ENCODE results near the gene COL11A1. TPM values are rescaled to one million over a fixed set of nuclear protein-coding genes. Genes with fewer than 3 reads are reported as not detected.

COL11A1 gene
- total RNA-seq, 1 experiment from 2014 or later, result not detected

DNA sequence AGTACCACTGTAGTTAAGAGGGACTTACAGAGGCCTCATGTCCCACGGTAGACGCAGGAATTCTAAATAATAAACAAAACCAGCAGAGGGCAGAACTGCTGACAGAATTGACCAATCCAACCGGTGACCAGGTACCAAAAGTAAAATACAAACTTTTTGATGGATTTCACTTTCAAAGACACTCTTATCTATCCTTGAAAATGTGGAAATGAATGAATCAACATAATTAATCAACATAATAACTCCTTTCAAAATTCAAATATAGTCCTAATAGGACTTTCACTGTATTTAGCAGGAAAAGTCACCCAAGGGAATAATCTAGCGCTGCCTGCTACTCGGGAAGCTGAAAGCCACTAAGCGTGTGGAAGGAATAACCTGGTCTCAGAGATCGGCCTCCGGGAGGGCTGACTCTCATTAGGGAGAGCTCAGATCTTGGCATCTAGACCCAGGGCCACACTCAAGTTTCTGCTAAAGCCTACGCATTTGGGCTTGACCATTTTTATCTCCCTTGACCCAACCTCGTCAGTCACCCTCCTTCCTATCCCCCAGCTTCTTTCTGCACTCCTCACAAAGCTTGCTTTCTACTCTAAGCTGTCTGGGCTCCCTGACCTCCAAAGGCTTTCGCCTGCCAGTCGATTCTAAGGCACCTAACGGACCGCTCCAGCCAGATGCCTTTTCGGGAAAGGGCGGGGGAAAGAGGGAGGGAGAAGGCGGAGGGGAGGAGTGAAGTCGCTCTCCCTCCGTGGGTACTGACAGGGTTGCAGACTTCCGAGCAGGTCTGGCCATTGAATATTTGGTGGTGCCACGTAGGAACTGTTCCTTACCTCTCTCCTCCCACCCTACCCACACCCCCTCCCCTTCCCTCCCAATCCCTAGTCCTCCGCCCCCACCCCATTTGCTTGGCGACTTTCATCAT is 1.6 kb downstream of the COL11A1 start:
- Mint-ChIP-seq H3K4me1 (ENCODE audit: insufficient read depth, unreplicated experiment) (peaks cover 7% of the 10 kb centered on the region), H3K27me3 (ENCODE audit: insufficient read depth, unreplicated experiment) (peaks cover 11% of the 10 kb centered on the region), H3K36me3 (ENCODE audit: insufficient read depth, unreplicated experiment) (no peaks in the 10 kb centered on the region), H3K27ac (ENCODE audit: low read depth, unreplicated experiment) (no peak overlapping the region), H3K9me3 (ENCODE audit: unreplicated experiment) (no peaks in the 10 kb centered on the region), H3K4me3 (ENCODE audit: unreplicated experiment) (peak overlapping the region; percentile 67)
- peak; percentile 49 for DNase-seq (ENCODE audit: unreplicated experiment)
- BruUV-seq (replicated peaks), result no TSS peak
- intact Hi-C loops (cut with micrococcal nuclease), result loop anchor here (1.0 kb wide), 2 partner anchors 355 to 409 kb away; no protein-coding TSS in a partner anchor
- ChIA-PET CTCF (interaction anchor here (0.6 to 4.3 kb wide), 23 partner anchors 10 to 1943 kb away, joined by 3 to 32 read pairs (median 5); no protein-coding TSS in a partner anchor), POLR2A (interaction anchor here (1.2 kb wide), 1 partner anchor 355 kb away, joined by 4 read pairs; no protein-coding TSS in a partner anchor)
- peak; percentile 43 for TF ChIP-seq CTCF (IDR thresholded peaks at IDR 0.05; ENCODE audit: unreplicated experiment)

DNA sequence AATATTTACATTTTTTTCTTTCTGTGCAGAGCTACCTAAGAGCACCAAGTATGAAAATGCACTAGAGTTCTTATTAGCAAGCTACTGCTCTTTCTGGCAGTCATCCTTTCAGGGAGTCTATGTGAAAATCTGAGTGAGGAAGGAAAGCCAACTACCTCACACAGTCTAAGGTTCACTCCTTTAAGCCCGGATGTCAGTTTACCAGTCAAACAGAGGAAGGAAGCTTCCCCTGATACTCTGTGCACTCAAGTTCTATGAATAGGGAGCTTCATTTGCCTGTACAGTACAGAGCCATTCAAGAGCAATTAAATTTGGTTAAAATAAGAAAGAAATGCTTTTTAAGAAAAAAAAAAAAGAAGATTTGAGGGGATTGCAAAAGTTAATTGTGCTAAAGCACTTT is 6.9 kb downstream of the COL11A1 start:
- TF ChIP-seq CTCF (IDR thresholded peaks at IDR 0.05; ENCODE audit: unreplicated experiment), result no peak
- Mint-ChIP-seq H3K27ac (ENCODE audit: low read depth, unreplicated experiment) (no peak overlapping the region), H3K36me3 (ENCODE audit: insufficient read depth, unreplicated experiment) (peaks cover 6% of the 10 kb centered on the region), H3K27me3 (ENCODE audit: insufficient read depth, unreplicated experiment) (peaks cover 14% of the 10 kb centered on the region), H3K4me1 (ENCODE audit: insufficient read depth, unreplicated experiment) (no peaks in the 10 kb centered on the region), H3K9me3 (ENCODE audit: unreplicated experiment) (no peaks in the 10 kb centered on the region), H3K4me3 (ENCODE audit: unreplicated experiment) (no peak overlapping the region)
- ChIA-PET CTCF (interaction anchor here (0.6 to 1.4 kb wide), 3 partner anchors 14 to 366 kb away, joined by 3 to 6 read pairs (median 4); no protein-coding TSS in a partner anchor), POLR2A (no interaction called here)
- DNase-seq (ENCODE audit: unreplicated experiment), result no peak
- BruUV-seq (replicated peaks), result no TSS peak
- intact Hi-C loops (cut with micrococcal nuclease), result no loop called here

DNA sequence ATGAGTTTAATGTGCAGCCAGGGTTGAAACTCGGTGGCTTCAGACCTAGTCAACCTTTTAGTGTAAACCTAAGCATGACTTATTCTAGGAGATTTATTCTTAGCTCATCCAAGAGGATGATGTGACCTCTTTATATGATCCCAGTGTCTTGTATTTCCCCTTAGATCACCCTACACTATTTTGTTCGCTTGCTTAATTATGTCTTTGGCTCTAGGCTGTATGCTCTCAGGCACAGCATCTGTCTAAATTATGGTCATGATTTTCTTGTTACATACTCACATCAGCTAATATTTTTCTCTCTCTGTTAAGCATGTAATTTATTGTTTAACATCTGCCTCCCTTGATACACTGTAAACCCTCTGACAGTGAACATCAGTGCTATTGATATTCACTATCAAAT is 19.1 kb downstream of the COL11A1 start:
- Mint-ChIP-seq H3K36me3 (ENCODE audit: insufficient read depth, unreplicated experiment) (no peaks in the 10 kb centered on the region), H3K9me3 (ENCODE audit: unreplicated experiment) (no peaks in the 10 kb centered on the region), H3K27me3 (ENCODE audit: insufficient read depth, unreplicated experiment) (peaks cover 19% of the 10 kb centered on the region), H3K4me3 (ENCODE audit: unreplicated experiment) (no peak overlapping the region), H3K27ac (ENCODE audit: low read depth, unreplicated experiment) (no peak overlapping the region), H3K4me1 (ENCODE audit: insufficient read depth, unreplicated experiment) (peaks cover 3% of the 10 kb centered on the region)
- intact Hi-C loops (cut with micrococcal nuclease), result no loop called here
- ChIA-PET POLR2A (interaction anchor here (0.6 kb wide), 1 partner anchor 1000 kb away, joined by 4 read pairs; no protein-coding TSS in a partner anchor), CTCF (no interaction called here)
- no peak for TF ChIP-seq CTCF (IDR thresholded peaks at IDR 0.05; ENCODE audit: unreplicated experiment)
- no TSS peak for BruUV-seq (replicated peaks)
- DNase-seq (ENCODE audit: unreplicated experiment), result no peak

- ChIA-PET CTCF (interaction anchor here (0.6 to 2.6 kb wide), 4 partner anchors 14 to 430 kb away, joined by 3 to 8 read pairs (median 3); no protein-coding TSS in a partner anchor), POLR2A (no interaction called here)
- no peak for TF ChIP-seq CTCF (IDR thresholded peaks at IDR 0.05; ENCODE audit: unreplicated experiment)
- intact Hi-C loops (cut with micrococcal nuclease), result no loop called here
- H3K27ac Mint-ChIP-seq (ENCODE audit: low read depth, unreplicated experiment), result no peak overlapping the region
- BruUV-seq (replicated peaks), result no TSS peak
- DNase-seq (ENCODE audit: unreplicated experiment), result no peak
- H3K4me3 Mint-ChIP-seq (ENCODE audit: unreplicated experiment), result no peak overlapping the region
- peaks cover 7% of the 10 kb centered on the region for H3K4me1 Mint-ChIP-seq (ENCODE audit: insufficient read depth, unreplicated experiment)
- no peaks in the 10 kb centered on the region for H3K9me3 Mint-ChIP-seq (ENCODE audit: unreplicated experiment)
- no peaks in the 10 kb centered on the region for H3K36me3 Mint-ChIP-seq (ENCODE audit: insufficient read depth, unreplicated experiment)
- peaks cover 10% of the 10 kb centered on the region for H3K27me3 Mint-ChIP-seq (ENCODE audit: insufficient read depth, unreplicated experiment)
Observed at GRCh38 chr1:103087256-103087655, 21.1 kb downstream of the COL11A1 start.
